ENCODE results near the gene SYNJ2.
A peak's percentile ranks its signal among the peaks of the same experiment; 100 is the strongest.

SYNJ2 gene

GRCh38 chr6:158124288-158124687 is 142.6 kb downstream of the SYNJ2 start:
- no peak for DNase-seq (ENCODE audit: low read depth, low spot score)
- H3K4me3 ChIP-seq (ENCODE audit: low read length), result no peak overlapping the region

- no peak overlapping the region for H3K4me3 ChIP-seq (ENCODE audit: low read length)
- no peak for DNase-seq (ENCODE audit: low read depth, low spot score)
Measured at GRCh38 chr6:158125271-158125670, 143.6 kb downstream of the SYNJ2 start.

GRCh38 chr6:158131926-158132325 is 150.3 kb downstream of the SYNJ2 start:
- DNase-seq (ENCODE audit: low read depth, low spot score), result peak; percentile 54
- no peak overlapping the region for H3K4me3 ChIP-seq (ENCODE audit: low read length)

- no peak for DNase-seq (ENCODE audit: low read depth, low spot score)
- H3K4me3 ChIP-seq (ENCODE audit: low read length), result no peak overlapping the region
Measured at GRCh38 chr6:158142789-158143188, 161.1 kb downstream of the SYNJ2 start.

- no peak for DNase-seq (ENCODE audit: low read depth, low spot score)
Measured at GRCh38 chr6:158143700-158144099, 162.0 kb downstream of the SYNJ2 start.

More at GRCh38 chr6:158143700-158144099, 162.0 kb downstream of the SYNJ2 start:
- H3K4me3 ChIP-seq (ENCODE audit: low read length), result no peak overlapping the region

Measured in Jurkat, Clone E6-1 (cell line).